HepG2 (cell line): ENCODE data around the gene CIROP. TPM values are rescaled to one million over a fixed set of nuclear protein-coding genes. Genes with fewer than 3 reads are reported as not detected.

ENCODE experiments used
- ARHGAP35 ChIP-seq: sonication (generic); formaldehyde crosslinking; IDR thresholded peaks from 2 replicates; pipeline ENCODE4 v1.9.0; 2022; ENCODE audit warnings: mild to moderate bottlenecking, inconsistent platforms, moderate library complexity, missing genetic modification reagents, borderline replicate concordance
- CHCHD3 ChIP-seq: sonication (generic); formaldehyde crosslinking; IDR thresholded peaks from 2 replicates; pipeline ENCODE4 v1.8.0; 2022; ENCODE audit warnings: mild to moderate bottlenecking, missing genetic modification reagents, moderate library complexity
- DNMT1 ChIP-seq: sonication (generic); formaldehyde crosslinking; IDR thresholded peaks from 2 replicates; pipeline ENCODE4 v1.5.1; 2020; ENCODE audit warnings: mild to moderate bottlenecking, missing genetic modification reagents
- EEA1 ChIP-seq: sonication (generic); formaldehyde crosslinking; IDR thresholded peaks from 2 replicates; pipeline ENCODE4 v1.5.1; 2020; ENCODE audit warnings: mild to moderate bottlenecking, missing genetic modification reagents, borderline replicate concordance
- FOSL1 ChIP-seq: sonication (generic); formaldehyde crosslinking; IDR thresholded peaks from 2 replicates; pipeline ENCODE4 v1.9.0; 2021; ENCODE audit warnings: missing genetic modification reagents, borderline replicate concordance
- GATA4 ChIP-seq: sonication (generic); IDR thresholded peaks from 2 replicates; pipeline ENCODE4 v1.6.1; 2016; ENCODE audit warnings: antibody characterized with exemption, low read depth, borderline replicate concordance
- ISX ChIP-seq: sonication (generic); formaldehyde crosslinking; conservative IDR thresholded peaks from 2 replicates; pipeline ENCODE4 v1.5.0; 2020; ENCODE audit warnings: missing genetic modification reagents
- MIXL1 ChIP-seq: IDR thresholded peaks from 2 replicates; pipeline ENCODE4 v1.6.1; 2016
- PHF20 ChIP-seq: sonication (generic); formaldehyde crosslinking; IDR thresholded peaks from 2 replicates; pipeline ENCODE4 v1.5.0; 2020; ENCODE audit warnings: mild to moderate bottlenecking, missing genetic modification reagents
- POLR2A ChIP-seq, 2 experiments: IDR thresholded peaks; 2 replicates each; pipeline ENCODE4 v1.6.1; 2011; ENCODE audit warnings: low read depth in 2 of 2, low read length in 2 of 2, mild to moderate bottlenecking in 1 of 2, moderate library complexity in 1 of 2; ENCODE audit not compliant: insufficient read depth in 1 of 2
- RFX3 ChIP-seq: IDR thresholded peaks from 2 replicates; pipeline ENCODE4 v1.6.1; 2016; ENCODE audit warnings: missing biosample characterization, missing genetic modification reagents
- SP1 ChIP-seq, 2 experiments: fragments of 450-650 bp in 1 of 2; sonication (generic) in 1 of 2; formaldehyde crosslinking in 1 of 2; IDR thresholded peaks; 2 replicates each; pipeline versions ENCODE4 v1.4.0 to v1.6.1; 2016 to 2020; ENCODE audit warnings: missing genetic modification reagents in 1 of 2
- ZFP36 ChIP-seq: fragments of 150-350 bp; IDR thresholded peaks from 2 replicates; pipeline ENCODE4 v1.6.1; 2018; ENCODE audit warnings: borderline replicate concordance, low read length, low read depth; ENCODE audit not compliant: partially characterized antibody
- ZNF235 ChIP-seq: sonication (generic); formaldehyde crosslinking; IDR thresholded peaks from 2 replicates; pipeline ENCODE4 v1.8.1; 2023; ENCODE audit warnings: mild to moderate bottlenecking, missing genetic modification reagents, borderline replicate concordance
- ZNF343 ChIP-seq: sonication (generic); formaldehyde crosslinking; IDR thresholded peaks from 2 replicates; pipeline ENCODE4 v1.4.0; 2020; ENCODE audit warnings: mild to moderate bottlenecking, missing genetic modification reagents
- ZNF350 ChIP-seq: sonication (generic); formaldehyde crosslinking; IDR thresholded peaks from 2 replicates; pipeline ENCODE4 v1.4.0; 2020; ENCODE audit warnings: mild to moderate bottlenecking, low read depth, missing genetic modification reagents, borderline replicate concordance
- ZNF556 ChIP-seq: sonication (generic); formaldehyde crosslinking; IDR thresholded peaks from 2 replicates; pipeline ENCODE4 v1.4.0; 2020; ENCODE audit warnings: mild to moderate bottlenecking, missing genetic modification reagents, borderline replicate concordance
- ZNF713 ChIP-seq: sonication (generic); formaldehyde crosslinking; IDR thresholded peaks from 2 replicates; pipeline ENCODE4 v1.4.0; 2020; ENCODE audit warnings: mild to moderate bottlenecking, missing genetic modification reagents
- polyA plus RNA-seq, 8 experiments: library from polyadenylated mRNA; depleted of rRNA in 3 of 8; stranded (reverse) in 7 of 8; unstranded in 1 of 8; fragments of >200 nt; fragmentation: Illumina TruSeq in 4 of 8; extraction: Trizol in 4 of 8; gene quantifications; 2 replicates each; pipeline versions ENCODE4 v1.2.1 to v1.2.3, GENCODE V29; 2011 to 2016; ENCODE audit warnings: low read depth in 4 of 8, missing spikeins in 1 of 8, mixed read lengths in 1 of 8; ENCODE audit not compliant: insufficient read depth in 1 of 8
- total RNA-seq, 5 experiments: library from RNA; depleted of rRNA; stranded (reverse); fragments of >200 nt; fragmentation: Illumina TruSeq; extraction: Trizol; gene quantifications; 2 replicates each; pipeline ENCODE4 v1.2.3, GENCODE V29; 2016; ENCODE audit warnings: low read depth in 1 of 5
- TF ChIP-seq, protein P1 (sequence below): fragments of 450-650 bp; IDR thresholded peaks from 2 replicates; pipeline ENCODE4 v1.6.1; 2016
- TF ChIP-seq, protein P2 (sequence below): sonication (generic); formaldehyde crosslinking; IDR thresholded peaks from 2 replicates; pipeline ENCODE4 v1.5.1; 2020; ENCODE audit warnings: missing genetic modification reagents, mild to moderate bottlenecking, borderline replicate concordance
- TF ChIP-seq, protein P3 (sequence below): sonication (generic); formaldehyde crosslinking; IDR thresholded peaks from 2 replicates; pipeline ENCODE4 v1.4.0; 2020; ENCODE audit warnings: missing genetic modification reagents; ENCODE audit errors: not compliant biosample characterization
- TF ChIP-seq, protein P4 (sequence below): sonication (generic); formaldehyde crosslinking; IDR thresholded peaks from 2 replicates; pipeline ENCODE4 v1.4.0; 2020; ENCODE audit warnings: mild to moderate bottlenecking, missing genetic modification reagents
- TF ChIP-seq, protein P5 (sequence below): sonication (generic); formaldehyde crosslinking; IDR thresholded peaks from 2 replicates; pipeline ENCODE4 v1.5.1; 2020; ENCODE audit warnings: mild to moderate bottlenecking, missing genetic modification reagents

Gene CIROP
- total and polyA plus RNA-seq, 2 of the 13 experiments (the other 11 are each of a cell fraction or from before 2014, with no cell fraction given), result 0.07 TPM; not detected in 1

DNA sequence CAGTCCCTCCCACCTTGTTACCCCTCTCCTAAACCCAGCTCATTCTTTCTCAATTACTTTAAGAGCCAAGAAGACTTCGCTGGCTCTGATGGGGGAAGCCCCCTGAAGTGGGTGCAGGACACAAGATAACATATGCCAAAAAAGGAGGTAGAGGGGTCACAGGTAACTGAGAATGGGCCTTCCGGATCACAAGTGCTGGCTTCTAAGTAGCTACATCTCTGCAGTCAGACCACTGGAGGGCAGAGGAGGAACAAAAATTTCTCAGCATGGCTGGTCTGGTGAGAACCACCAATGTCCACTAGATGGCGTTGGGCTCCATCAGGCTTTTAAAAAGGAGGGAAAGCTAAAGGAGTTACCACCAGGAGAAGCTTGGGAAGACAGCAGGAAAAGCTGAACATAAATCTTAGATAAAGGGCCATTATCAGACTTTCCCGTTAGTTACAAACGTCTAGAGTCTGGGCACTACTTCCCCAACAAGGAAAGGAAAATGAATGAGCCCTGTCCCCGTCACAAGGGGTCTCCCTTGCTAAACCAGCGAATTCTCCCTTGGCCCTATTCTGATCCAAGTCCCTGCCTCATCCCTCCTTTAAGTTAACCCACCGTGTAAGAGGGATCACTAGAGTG is 35.9 kb downstream of the CIROP start (continued):
- no peak for TF ChIP-seq SP1 (IDR thresholded peaks at IDR 0.05)
- peak; percentile 71; the same call in 1 of the 2 replicates for TF ChIP-seq SP1 (CRISPR knock-in tag; IDR thresholded peaks at IDR 0.05)
- peak in 1 of 2 experiments; percentile 24; a peak in 2 of 4 replicates for TF ChIP-seq POLR2A (IDR thresholded peaks at IDR 0.05; ENCODE audit: insufficient read depth in 1 of 2, low read depth in 2 of 2, low read length in 2 of 2)
- TF ChIP-seq, protein P1, sequence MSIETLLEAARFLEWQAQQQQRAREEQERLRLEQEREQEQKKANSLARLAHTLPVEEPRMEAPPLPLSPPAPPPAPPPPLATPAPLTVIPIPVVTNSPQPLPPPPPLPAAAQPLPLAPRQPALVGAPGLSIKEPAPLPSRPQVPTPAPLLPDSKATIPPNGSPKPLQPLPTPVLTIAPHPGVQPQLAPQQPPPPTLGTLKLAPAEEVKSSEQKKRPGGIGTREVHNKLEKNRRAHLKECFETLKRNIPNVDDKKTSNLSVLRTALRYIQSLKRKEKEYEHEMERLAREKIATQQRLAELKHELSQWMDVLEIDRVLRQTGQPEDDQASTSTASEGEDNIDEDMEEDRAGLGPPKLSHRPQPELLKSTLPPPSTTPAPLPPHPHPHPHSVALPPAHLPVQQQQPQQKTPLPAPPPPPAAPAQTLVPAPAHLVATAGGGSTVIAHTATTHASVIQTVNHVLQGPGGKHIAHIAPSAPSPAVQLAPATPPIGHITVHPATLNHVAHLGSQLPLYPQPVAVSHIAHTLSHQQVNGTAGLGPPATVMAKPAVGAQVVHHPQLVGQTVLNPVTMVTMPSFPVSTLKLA, result no peak
- no peak for TF ChIP-seq FOSL1 (CRISPR knock-in tag)
- TF ChIP-seq GATA4, result no peak
- TF ChIP-seq DNMT1 (CRISPR knock-in tag), result no peak
- no peak for TF ChIP-seq ZNF713
- no peak for TF ChIP-seq ZFP36
- TF ChIP-seq ZNF235 (CRISPR knock-in tag), result no peak
- TF ChIP-seq ARHGAP35, result no peak
- TF ChIP-seq, protein P2, sequence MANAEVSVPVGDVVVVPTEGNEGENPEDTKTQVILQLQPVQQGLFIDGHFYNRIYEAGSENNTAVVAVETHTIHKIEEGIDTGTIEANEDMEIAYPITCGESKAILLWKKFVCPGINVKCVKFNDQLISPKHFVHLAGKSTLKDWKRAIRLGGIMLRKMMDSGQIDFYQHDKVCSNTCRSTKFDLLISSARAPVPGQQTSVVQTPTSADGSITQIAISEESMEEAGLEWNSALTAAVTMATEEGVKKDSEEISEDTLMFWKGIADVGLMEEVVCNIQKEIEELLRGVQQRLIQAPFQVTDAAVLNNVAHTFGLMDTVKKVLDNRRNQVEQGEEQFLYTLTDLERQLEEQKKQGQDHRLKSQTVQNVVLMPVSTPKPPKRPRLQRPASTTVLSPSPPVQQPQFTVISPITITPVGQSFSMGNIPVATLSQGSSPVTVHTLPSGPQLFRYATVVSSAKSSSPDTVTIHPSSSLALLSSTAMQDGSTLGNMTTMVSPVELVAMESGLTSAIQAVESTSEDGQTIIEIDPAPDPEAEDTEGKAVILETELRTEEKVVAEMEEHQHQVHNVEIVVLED, result no peak
- TF ChIP-seq, protein P3, sequence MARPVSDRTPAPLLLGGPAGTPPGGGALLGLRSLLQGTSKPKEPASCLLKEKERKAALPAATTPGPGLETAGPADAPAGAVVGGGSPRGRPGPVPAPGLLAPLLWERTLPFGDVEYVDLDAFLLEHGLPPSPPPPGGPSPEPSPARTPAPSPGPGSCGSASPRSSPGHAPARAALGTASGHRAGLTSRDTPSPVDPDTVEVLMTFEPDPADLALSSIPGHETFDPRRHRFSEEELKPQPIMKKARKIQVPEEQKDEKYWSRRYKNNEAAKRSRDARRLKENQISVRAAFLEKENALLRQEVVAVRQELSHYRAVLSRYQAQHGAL, result no peak
- no peak for TF ChIP-seq PHF20 (CRISPR knock-in tag)
- 0 out of 2 replicates have a peak, but pooled peaks have one; percentile 46 for TF ChIP-seq ZNF343 (CRISPR knock-in tag)
- TF ChIP-seq EEA1 (CRISPR knock-in tag), result no peak
- no peak for TF ChIP-seq CHCHD3
- TF ChIP-seq, protein P4, sequence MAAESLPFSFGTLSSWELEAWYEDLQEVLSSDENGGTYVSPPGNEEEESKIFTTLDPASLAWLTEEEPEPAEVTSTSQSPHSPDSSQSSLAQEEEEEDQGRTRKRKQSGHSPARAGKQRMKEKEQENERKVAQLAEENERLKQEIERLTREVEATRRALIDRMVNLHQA (CRISPR knock-in tag), result no peak
- 0 out of 2 replicates have a peak, but pooled peaks have one; percentile 32 for TF ChIP-seq ISX
- peak; percentile 95 for TF ChIP-seq MIXL1 (CRISPR knock-in tag)
- no peak for TF ChIP-seq RFX3 (CRISPR knock-in tag)
- TF ChIP-seq ZNF556 (CRISPR knock-in tag), result peak; percentile 43; the same call in 1 of the 2 replicates
- TF ChIP-seq ZNF350, result peak; percentile 67; the same call in 1 of the 2 replicates
- TF ChIP-seq, protein P5, sequence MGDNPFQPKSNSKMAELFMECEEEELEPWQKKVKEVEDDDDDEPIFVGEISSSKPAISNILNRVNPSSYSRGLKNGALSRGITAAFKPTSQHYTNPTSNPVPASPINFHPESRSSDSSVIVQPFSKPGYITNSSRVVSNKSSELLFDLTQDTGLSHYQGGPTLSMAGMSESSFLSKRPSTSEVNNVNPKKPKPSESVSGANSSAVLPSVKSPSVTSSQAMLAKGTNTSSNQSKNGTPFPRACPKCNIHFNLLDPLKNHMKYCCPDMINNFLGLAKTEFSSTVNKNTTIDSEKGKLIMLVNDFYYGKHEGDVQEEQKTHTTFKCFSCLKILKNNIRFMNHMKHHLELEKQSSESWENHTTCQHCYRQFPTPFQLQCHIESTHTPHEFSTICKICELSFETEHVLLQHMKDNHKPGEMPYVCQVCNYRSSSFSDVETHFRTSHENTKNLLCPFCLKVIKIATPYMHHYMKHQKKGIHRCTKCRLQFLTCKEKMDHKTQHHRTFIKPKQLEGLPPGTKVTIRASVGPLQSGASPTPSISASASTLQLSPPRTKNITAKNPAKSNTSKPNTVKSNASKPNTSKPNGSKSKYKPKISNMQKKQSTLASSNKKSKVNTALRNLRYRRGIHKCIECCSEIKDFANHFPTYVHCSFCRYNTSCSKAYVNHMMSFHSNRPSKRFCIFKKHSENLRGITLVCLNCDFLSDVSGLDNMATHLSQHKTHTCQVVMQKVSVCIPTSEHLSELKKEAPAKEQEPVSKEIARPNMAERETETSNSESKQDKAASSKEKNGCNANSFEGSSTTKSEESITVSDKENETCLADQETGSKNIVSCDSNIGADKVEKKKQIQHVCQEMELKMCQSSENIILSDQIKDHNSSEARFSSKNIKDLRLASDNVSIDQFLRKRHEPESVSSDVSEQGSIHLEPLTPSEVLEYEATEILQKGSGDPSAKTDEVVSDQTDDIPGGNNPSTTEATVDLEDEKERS, result no peak
